Gastrocnemius medialis (tissue), 4 donors: ENCODE data around the gene RBMS3.

Experiments
- POLR2A ChIP-seq, 2 donors: fragments of 450-650 bp; IDR thresholded peaks; one replicate each; pipeline ENCODE4 v1.6.1; 2017; ENCODE audit warnings: antibody characterized with exemption in 2 of 2, mild to moderate bottlenecking in 2 of 2, moderate library complexity in 2 of 2
- TF ChIP-seq, protein P1 (sequence below), 5 experiments: fragments of 450-650 bp in 3 of 5; fragments of 200-600 bp in 2 of 5; sonication (generic) in 2 of 5; IDR thresholded peaks in 4 of 5; conservative IDR thresholded peaks in 1 of 5; 1 replicate in 4 of 5; 2 replicates in 1 of 5; pipeline ENCODE4 v1.5.1; 2016 to 2019; ENCODE audit warnings: antibody characterized with exemption in 5 of 5, mild to moderate bottlenecking in 3 of 5, moderate library complexity in 3 of 5

DNA sequence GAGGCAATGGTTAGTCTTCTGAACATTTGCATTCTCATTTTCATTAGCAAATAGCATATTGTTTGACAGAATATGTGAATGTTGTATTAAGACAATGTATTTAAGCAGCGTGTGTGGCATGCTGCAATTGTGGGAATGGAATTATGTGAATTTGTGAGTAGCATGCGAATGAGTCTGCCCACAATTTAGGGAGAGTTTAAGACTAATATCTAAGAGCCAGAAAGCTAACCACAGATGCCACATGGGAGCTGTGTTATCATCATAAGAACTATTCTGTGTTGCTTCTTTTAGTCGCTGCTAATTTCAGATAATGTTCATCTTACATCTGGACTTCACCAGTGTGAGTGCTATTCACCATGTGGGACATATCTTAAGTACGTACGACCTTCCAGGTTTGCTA lies 494.5 kb downstream of the RBMS3 start:
- TF ChIP-seq, protein P1, sequence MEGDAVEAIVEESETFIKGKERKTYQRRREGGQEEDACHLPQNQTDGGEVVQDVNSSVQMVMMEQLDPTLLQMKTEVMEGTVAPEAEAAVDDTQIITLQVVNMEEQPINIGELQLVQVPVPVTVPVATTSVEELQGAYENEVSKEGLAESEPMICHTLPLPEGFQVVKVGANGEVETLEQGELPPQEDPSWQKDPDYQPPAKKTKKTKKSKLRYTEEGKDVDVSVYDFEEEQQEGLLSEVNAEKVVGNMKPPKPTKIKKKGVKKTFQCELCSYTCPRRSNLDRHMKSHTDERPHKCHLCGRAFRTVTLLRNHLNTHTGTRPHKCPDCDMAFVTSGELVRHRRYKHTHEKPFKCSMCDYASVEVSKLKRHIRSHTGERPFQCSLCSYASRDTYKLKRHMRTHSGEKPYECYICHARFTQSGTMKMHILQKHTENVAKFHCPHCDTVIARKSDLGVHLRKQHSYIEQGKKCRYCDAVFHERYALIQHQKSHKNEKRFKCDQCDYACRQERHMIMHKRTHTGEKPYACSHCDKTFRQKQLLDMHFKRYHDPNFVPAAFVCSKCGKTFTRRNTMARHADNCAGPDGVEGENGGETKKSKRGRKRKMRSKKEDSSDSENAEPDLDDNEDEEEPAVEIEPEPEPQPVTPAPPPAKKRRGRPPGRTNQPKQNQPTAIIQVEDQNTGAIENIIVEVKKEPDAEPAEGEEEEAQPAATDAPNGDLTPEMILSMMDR (IDR thresholded peaks at IDR 0.05 in 4 of 5, conservative IDR thresholded peaks at IDR 0.05 in 1 of 5), result no peak
- no peak for TF ChIP-seq POLR2A (IDR thresholded peaks at IDR 0.05)
